GM12865 (cell line): Measurements from ENCODE around the gene PELO.

Experiments
- DNase-seq: peaks from one replicate; pipeline ENCODE4 v3.0.0; 2010; ENCODE audit warnings: low read depth
- H3K4me3 ChIP-seq: 2 replicates; pipeline ENCODE4 v1.5.1; 2011; ENCODE audit warnings: mild to moderate bottlenecking, low read depth, low read length, control low read depth
- TF ChIP-seq, protein P1 (sequence below): IDR thresholded peaks from 2 replicates; pipeline ENCODE4 v1.5.1; 2011; ENCODE audit warnings: low read length, control low read depth, low read depth, inconsistent platforms; ENCODE audit not compliant: insufficient read depth; ENCODE audit errors: missing control alignments

The PELO gene

DNA sequence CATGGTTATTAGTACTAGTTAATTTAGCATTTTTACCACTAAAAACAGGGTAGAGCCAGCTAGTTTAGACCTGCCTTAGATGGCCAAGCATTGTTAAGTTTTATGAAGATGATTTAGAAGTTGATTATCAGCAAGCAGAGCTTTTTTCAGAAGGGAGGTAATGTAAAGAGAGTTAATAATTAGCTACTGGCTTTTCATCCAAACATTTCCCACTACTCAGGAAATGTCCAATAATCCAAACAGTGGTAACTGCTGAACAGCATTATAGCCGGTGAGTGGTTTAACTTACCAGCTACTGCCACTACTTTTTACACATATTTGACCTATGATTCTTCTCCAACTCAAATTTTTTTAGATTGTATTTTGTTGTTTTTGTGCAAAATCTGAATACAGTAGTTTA is 1.7 kb downstream of the PELO start:
- no peak for DNase-seq
- no peak overlapping the region for H3K4me3 ChIP-seq
- TF ChIP-seq, protein P1, sequence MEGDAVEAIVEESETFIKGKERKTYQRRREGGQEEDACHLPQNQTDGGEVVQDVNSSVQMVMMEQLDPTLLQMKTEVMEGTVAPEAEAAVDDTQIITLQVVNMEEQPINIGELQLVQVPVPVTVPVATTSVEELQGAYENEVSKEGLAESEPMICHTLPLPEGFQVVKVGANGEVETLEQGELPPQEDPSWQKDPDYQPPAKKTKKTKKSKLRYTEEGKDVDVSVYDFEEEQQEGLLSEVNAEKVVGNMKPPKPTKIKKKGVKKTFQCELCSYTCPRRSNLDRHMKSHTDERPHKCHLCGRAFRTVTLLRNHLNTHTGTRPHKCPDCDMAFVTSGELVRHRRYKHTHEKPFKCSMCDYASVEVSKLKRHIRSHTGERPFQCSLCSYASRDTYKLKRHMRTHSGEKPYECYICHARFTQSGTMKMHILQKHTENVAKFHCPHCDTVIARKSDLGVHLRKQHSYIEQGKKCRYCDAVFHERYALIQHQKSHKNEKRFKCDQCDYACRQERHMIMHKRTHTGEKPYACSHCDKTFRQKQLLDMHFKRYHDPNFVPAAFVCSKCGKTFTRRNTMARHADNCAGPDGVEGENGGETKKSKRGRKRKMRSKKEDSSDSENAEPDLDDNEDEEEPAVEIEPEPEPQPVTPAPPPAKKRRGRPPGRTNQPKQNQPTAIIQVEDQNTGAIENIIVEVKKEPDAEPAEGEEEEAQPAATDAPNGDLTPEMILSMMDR, result no peak

GRCh38 chr5:52789851-52790250 is 2.1 kb downstream of the PELO start:
- no peak for DNase-seq
- TF ChIP-seq, protein P1, result no peak
- H3K4me3 ChIP-seq, result no peak overlapping the region

DNA sequence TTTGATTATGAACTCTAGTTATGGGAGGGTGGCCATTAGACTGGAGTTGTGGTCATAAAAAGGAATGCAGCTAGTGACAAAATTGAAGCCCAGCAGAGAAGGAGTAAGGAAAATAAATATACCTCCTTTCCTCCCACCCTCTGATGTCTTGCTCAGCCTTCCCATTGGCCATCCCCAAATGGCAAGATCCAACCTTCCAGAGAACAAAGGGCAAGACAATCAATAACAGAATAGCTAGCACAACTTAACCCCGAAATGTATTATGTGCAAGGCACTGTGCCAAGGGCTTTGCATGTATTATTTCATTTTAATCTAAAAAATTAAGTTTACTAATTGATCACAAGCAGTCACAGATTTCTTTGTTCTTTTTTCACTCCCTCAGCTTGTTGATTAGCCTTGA is 3.6 kb downstream of the PELO start:
- TF ChIP-seq, protein P1, result no peak
- no peak overlapping the region for H3K4me3 ChIP-seq

DNA sequence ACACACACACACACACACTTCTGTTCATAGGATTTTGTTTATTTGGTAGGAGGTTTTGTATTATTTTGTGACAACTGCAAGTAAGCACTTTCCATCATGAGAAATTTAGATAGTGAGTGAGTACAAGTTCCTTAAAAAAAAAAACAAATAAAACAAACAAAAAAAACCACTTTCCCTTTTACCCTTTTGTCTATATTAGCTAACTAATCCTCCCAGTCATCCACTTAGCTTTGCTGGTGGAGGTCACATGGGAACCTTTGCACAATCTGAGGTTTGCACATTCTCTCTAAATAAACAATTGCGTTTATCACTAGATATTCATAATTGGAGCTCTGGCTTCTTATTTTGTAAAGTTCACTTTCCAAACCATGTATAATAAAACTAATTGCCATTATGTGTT is 6.8 kb downstream of the PELO start:
- TF ChIP-seq, protein P1, result no peak
- no peak overlapping the region for H3K4me3 ChIP-seq
- no peak for DNase-seq

More for the DNA sequence above, 3.6 kb downstream of the PELO start:
- no peak for DNase-seq

DNA sequence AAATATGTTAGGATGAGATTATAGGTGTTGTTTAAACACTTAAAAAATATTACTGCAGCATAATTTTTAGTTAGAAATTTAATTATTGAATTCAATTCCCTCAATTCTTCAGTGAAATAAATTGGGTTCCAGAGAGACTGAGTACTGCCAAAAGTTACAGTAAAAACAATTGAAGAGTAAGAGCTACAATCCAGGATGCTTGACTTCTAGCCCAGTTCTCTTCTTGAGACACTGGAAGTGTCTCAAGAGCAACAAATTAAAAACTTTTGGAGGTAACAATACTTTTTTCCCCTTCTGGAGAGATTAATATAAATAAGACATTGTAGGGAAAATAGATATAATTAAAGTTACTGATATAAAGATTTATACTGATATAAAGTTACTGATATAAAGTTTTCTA is 8.3 kb downstream of the PELO start:
- DNase-seq, result no peak
- H3K4me3 ChIP-seq, result no peak overlapping the region
- TF ChIP-seq, protein P1, result no peak

DNA sequence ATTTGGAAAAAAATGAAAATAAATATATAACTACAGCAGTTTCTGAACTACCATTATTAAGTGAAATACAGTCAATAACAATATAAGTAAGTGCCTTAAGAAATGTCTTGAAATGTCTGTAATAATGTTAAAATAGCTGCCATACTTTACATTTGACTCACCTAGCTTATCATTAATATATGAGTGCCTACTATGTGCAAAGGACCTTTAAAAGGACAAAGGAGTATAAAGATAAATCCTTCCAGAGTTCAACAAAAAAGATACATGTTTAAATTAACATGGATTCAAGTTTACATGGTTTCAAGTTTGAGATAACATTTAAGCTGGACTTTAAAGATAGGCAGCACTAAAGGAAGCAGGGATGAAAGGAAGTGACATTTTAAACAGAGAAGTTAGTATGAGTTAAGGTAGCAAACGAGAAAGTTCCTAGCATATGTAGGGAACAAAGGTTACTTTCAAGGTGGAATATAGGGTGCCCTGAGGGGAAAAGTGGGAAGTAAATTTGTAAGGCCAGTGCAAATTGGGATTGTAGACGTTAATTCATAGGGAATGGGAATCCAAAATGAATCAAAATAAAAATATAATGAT is 8.9 kb downstream of the PELO start:
- no peak overlapping the region for H3K4me3 ChIP-seq
- TF ChIP-seq, protein P1, result no peak
- no peak for DNase-seq

DNA sequence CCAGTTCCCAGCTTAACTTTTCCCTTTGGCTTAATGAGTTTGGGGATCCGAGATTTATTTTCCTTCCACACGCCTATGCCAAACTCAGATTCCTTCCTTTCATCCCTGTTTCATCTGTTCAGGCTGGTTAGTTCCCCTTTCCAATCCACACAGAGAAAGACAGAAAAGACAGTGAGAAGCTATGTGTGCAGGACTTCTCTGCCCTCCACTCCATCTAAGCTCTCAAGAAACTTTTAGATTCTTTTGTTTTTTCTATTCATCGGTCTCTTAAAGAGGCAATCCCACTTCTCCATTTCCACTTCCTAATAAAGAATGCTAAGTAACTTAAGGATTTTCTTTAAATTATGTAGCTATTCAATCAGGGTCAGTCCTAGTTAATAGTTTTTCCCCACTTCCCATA is 11.2 kb downstream of the PELO start:
- TF ChIP-seq, protein P1, result no peak
- no peak for DNase-seq
- H3K4me3 ChIP-seq, result peak overlapping the region; percentile 66
